ENCODE data around the gene XRCC6. TPM values are rescaled to one million over a fixed set of nuclear protein-coding genes. Genes with fewer than 3 reads are reported as not detected.
"Not testable (repeated sequence)": the region's sequence is repeated elsewhere in the genome, so short reads cannot be mapped to it uniquely, and the experiment has no call there.

The XRCC6 gene
- total RNA-seq, 1 donor from 2014 or later: 158 TPM

- Histone ChIP-seq H3K27me3 (no peaks in the 10 kb centered on the region), H3K27ac (peak overlapping the region; percentile 86), H3K9me3 (no peaks in the 10 kb centered on the region), H3K4me3 (peak overlapping the region; percentile 56 to 59), H3K36me3 (peaks cover 0 to 36% of the 10 kb centered on the region in 2 donors), H3K4me1 (peaks cover 30% of the 10 kb centered on the region)
- DNase-seq (ENCODE audit: extremely low spot score in 2 of 2): no peak
- TF ChIP-seq POLR2AphosphoS5 (IDR thresholded peaks at IDR 0.05; ENCODE audit: insufficient read depth in 1 of 2, low read depth in 1 of 2): no peak
- no peak for TF ChIP-seq CTCF (IDR thresholded peaks at IDR 0.05)
- intact Hi-C loops (cut with DNase I): no loop called here
These were observed 60.5 kb downstream of the XRCC6 start for GRCh38 chr22:41681616-41682015.

DNA sequence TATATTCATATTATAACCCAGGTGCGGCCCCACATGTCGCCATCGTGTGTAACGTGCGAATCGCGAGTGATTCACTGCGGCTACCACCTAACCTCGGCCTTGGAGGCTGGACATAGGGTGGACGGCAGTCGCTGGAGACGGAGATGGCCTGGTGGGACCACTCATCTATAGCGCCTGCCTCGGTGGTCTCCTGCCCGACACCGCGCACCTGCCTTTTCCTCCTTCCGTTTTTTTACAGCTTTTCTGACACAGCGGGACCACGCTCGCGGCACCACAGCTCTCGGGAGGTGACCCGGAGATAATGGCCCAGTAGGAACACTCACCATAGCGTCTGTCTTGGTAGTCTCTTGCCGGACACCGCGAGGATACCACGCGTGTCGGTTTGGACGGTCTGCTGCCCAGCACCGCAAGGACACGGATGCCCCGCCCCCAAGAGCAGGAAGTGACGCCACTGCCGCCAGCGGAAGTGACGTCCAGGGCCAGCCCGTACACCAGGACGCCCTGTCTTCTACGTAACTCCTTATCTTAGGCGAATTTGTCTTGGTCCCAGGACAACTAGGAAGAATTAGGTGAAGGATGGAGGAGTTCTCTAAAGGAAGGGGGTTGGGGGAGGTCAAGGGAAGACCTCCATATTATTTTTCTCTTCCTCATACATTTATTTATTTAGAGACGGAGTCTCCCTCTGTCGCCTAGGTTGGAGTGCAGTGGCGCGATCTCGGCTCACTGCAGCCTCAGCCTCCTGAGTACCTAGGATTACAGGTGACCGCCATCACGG is 61.1 kb downstream of the XRCC6 start:
- peak in 1 of 2 donors; percentile 89 for DNase-seq (ENCODE audit: extremely low spot score in 2 of 2)
- H3K9me3 ChIP-seq: no peaks in the 10 kb centered on the region
- peak overlapping the region; percentile 86 for H3K27ac ChIP-seq
- H3K4me1 ChIP-seq: peaks cover 36% of the 10 kb centered on the region
- H3K36me3 ChIP-seq: peaks cover 0 to 34% of the 10 kb centered on the region in 2 donors
- peak overlapping the region; percentile 56 to 59 for H3K4me3 ChIP-seq
- H3K27me3 ChIP-seq: no peaks in the 10 kb centered on the region
- peak; percentile 88 to 96 for TF ChIP-seq POLR2AphosphoS5 (IDR thresholded peaks at IDR 0.05; ENCODE audit: insufficient read depth in 1 of 2, low read depth in 1 of 2)
- TF ChIP-seq CTCF (IDR thresholded peaks at IDR 0.05): no peak
- peak in 1 of 2 donors; percentile 79 for TF ChIP-seq POLR2A (IDR thresholded peaks at IDR 0.05)
- intact Hi-C loops (cut with DNase I): no loop called here

DNA sequence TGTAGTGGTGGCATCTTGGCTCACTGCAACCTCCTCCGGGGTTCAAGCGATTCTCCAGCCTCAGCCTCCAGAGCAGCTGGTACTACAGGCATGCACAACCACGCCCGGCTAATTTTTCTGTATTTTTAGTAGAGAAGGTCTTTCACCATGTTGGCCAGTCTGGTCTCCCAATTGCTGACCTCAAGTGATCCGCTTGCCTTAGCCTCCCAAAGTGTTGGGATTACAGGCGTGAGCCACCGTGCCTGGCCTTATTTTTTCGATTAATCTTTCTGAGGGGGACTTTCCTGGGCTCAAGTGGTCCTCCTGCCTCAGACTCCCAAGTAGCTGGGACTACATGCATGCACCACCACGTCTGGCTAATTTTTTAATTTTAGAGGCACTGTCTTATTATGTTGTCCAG is 62.0 kb downstream of the XRCC6 start:
- TF ChIP-seq CTCF (IDR thresholded peaks at IDR 0.05): no peak
- no peak for TF ChIP-seq POLR2A (IDR thresholded peaks at IDR 0.05)
- TF ChIP-seq POLR2AphosphoS5 (IDR thresholded peaks at IDR 0.05; ENCODE audit: insufficient read depth in 1 of 2, low read depth in 1 of 2): no peak
- Histone ChIP-seq H3K36me3 (peaks cover 0 to 25% of the 10 kb centered on the region in 2 donors), H3K27me3 (no peaks in the 10 kb centered on the region), H3K27ac (peak overlapping the region; percentile 86), H3K4me3 (peak overlapping the region; percentile 56 to 59), H3K9me3 (no peaks in the 10 kb centered on the region), H3K4me1 (peaks cover 45% of the 10 kb centered on the region)
- intact Hi-C loops (cut with DNase I): no loop called here
- DNase-seq (ENCODE audit: extremely low spot score in 2 of 2): no peak

DNA sequence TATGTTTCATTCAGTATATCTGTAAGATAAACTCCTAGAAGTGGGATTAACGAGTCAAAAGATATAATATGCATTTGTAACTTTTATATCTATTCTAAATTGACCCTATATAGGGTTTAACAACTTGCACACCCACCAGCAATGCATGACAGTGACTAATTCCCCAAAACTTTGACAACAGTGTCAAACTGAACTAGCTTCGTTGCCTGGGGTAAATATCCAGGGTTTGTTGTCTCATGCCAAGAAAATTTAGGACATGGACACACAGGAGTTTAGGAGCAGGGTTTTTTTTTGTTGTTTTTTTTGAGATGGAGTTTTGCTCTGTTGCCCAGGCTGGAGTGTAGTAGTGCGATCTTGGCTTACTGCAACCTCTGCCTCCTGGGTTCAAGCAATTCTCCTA is 62.5 kb downstream of the XRCC6 start:
- Histone ChIP-seq H3K36me3 (peaks cover 0 to 20% of the 10 kb centered on the region in 2 donors), H3K27me3 (no peaks in the 10 kb centered on the region), H3K4me1 (peaks cover 46% of the 10 kb centered on the region), H3K27ac (no peak overlapping the region), H3K4me3 (no peak overlapping the region), H3K9me3 (no peaks in the 10 kb centered on the region)
- TF ChIP-seq CTCF (IDR thresholded peaks at IDR 0.05) (no peak), POLR2A (IDR thresholded peaks at IDR 0.05) (no peak), POLR2AphosphoS5 (IDR thresholded peaks at IDR 0.05; ENCODE audit: insufficient read depth in 1 of 2, low read depth in 1 of 2) (no peak)
- no peak for DNase-seq (ENCODE audit: extremely low spot score in 2 of 2)
- intact Hi-C loops (cut with DNase I): no loop called here

DNA sequence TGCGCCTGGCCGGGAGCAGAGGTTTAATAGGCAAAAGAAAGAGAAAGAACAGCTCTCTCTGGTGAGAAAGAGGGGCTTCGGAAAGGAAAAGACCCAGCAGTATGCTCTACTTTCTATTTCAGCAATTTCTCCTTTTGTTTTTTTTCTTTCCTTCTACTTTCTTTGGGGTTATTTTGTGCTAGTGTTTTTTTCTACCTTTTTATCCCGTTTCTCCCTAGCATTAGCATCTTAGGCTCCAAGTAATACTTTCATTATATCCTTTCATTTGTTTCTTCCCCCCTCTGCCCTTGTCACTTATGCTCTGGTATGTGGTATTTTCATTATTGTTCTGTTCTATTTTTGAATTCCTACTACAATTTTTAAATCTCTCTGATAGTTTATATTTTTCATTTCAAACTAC is 63.1 kb downstream of the XRCC6 start:
- peaks cover 0 to 15% of the 10 kb centered on the region in 2 donors for H3K36me3 ChIP-seq
- intact Hi-C loops (cut with DNase I): no loop called here
- H3K4me3 ChIP-seq: no peak overlapping the region
- peaks cover 50% of the 10 kb centered on the region for H3K4me1 ChIP-seq
- DNase-seq (ENCODE audit: extremely low spot score in 2 of 2): no peak
- no peak overlapping the region for H3K27ac ChIP-seq
- no peaks in the 10 kb centered on the region for H3K9me3 ChIP-seq
- TF ChIP-seq POLR2AphosphoS5 (IDR thresholded peaks at IDR 0.05; ENCODE audit: insufficient read depth in 1 of 2, low read depth in 1 of 2) (no peak), CTCF (IDR thresholded peaks at IDR 0.05) (no peak), POLR2A (IDR thresholded peaks at IDR 0.05) (no peak)
- no peaks in the 10 kb centered on the region for H3K27me3 ChIP-seq

DNA sequence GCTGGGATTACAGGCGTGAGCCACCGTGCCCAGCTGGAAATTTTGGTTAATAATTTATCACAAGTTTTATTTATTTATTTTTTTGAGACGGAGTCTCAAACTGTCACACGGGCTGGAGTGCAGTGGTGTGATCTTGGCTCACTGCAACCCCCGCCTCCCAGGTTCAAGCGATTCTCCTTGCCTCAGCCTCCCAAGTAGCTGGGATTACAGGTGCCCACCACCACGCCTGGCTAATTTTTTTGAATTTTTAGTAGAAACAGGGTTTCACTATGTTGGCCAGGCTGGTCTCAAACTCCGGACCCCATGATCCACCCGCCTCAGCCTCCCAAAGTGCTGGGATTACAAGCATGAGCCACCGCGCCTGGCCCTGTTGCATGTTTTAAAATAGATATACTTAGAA is 65.8 kb downstream of the XRCC6 start:
- H3K9me3 ChIP-seq, H3K27ac ChIP-seq: not testable (repeated sequence)

More for the DNA sequence above, 65.8 kb downstream of the XRCC6 start:
- H3K36me3 ChIP-seq; intact Hi-C loops (cut with DNase I); DNase-seq (ENCODE audit: extremely low spot score in 2 of 2); H3K4me3 ChIP-seq; H3K27me3 ChIP-seq: not testable (repeated sequence)
- H3K4me1 ChIP-seq: peaks cover 43% of the 10 kb centered on the region

All from vagina (tissue), 2 donors.